Embryonic facial prominence (tissue), 1 donor: ENCODE results near the gene PEX1.
"Not testable (repeated sequence)": the region's sequence is repeated elsewhere in the genome, so short reads cannot be mapped to it uniquely, and the experiment has no call there.

Experiments used
- DNase-seq: peaks from one replicate; pipeline ENCODE4 v3.0.0-alpha.2; 2016; ENCODE audit errors: extremely low spot score

The PEX1 gene

DNA sequence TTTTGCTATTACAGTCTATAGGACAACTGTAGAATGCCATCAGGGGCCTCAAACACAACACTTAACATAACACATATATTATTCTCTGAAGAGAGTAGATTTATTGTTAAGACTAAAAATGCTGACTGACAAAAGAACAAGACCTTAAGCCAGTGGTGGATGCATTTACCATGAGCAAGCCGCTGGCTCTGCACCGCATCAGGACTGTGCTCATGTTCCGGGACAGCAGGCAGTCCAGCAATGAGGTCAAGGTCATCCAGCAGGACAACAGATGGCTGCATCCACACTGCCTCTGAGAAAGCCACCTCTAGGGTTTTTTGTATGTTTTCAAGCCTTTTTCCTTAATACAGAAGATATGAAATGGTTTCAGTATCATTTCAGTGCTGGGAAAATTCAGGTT, 23.8 kb downstream of the PEX1 start:
- no peak for DNase-seq

- DNase-seq, result no peak
Measured at GRCh38 chr7:92503767-92504166, 24.6 kb downstream of the PEX1 start.

- DNase-seq, result no peak
Measured at GRCh38 chr7:92498557-92498956, 29.8 kb downstream of the PEX1 start.

GRCh38 chr7:92496876-92497275, 31.4 kb downstream of the PEX1 start:
- DNase-seq, result no peak

DNA sequence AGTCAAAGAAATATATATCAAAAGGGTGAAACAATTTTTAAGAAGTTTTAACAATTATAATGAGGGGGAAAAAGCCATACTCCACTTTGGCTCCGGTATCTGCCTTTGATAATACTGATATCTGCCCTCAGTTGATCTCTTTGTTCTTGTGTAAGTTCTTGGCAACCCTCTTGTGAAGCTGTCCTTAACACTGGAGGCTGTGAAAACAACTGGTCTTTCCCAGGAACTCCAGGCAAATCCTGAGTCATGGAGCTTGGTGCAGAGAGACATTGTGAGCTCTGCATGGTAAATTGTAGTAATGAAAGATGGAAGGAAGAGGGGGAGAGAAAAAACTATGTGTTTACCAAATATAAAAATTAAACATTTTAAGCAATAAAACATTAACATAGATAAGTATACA, 38.7 kb downstream of the PEX1 start:
- no peak for DNase-seq

GRCh38 chr7:92487804-92488203, 40.5 kb downstream of the PEX1 start:
- DNase-seq, result no peak

GRCh38 chr7:92485974-92486373, 42.3 kb downstream of the PEX1 start:
- no peak for DNase-seq

DNA sequence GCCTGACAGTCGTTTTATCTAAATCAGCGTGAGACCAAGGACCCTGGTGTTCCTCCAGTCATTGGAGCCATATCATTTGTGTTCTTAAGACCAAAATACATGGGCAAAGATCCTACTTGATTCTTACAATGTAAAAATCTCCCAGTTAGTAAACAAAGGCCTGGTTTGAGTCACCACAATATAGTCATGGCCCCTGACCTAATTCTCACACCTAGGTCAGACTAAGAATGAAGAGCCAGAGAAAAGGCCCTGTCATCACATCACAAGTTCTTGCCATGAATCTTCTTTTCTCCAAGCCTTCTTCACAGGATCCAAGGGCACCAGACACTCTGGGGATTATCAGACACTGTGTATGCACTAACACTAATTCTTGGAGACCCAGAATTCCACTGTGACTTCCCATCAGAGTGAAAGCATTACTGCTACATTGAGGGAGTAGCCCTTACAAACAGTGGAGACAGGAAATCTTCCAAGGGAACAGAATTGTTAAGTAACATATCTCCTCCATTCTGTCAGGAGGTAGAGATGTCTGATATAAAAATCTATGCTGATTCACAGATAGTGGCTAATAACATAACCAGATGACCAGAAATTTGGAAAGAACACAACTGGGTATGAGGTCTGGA, 42.9 kb downstream of the PEX1 start:
- no peak for DNase-seq

GRCh38 chr7:92484226-92484625, 44.1 kb downstream of the PEX1 start:
- DNase-seq, result not testable (repeated sequence)

- not testable (repeated sequence) for DNase-seq
Measured at GRCh38 chr7:92483624-92484023, 44.7 kb downstream of the PEX1 start.

DNA sequence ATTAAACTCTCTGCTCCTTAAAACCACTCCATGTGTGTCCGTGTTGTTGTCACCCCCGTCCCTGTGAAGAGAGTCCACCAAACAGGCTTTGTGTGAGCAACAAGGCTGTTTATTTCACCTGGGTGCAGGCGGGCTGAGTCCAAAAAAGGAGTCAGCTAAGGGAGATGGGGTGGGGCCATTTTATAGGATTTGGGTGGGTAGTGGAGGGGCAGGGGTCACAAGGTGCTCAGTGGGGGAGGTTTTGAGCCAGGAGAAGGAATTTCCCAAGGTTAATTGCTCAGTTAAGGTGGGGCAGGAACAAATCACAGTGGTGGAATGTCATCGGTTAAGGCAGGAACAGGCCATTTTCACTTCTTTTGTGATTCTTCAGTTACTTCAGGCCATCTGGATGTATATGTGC, 49.2 kb downstream of the PEX1 start:
- not testable (repeated sequence) for DNase-seq

DNA sequence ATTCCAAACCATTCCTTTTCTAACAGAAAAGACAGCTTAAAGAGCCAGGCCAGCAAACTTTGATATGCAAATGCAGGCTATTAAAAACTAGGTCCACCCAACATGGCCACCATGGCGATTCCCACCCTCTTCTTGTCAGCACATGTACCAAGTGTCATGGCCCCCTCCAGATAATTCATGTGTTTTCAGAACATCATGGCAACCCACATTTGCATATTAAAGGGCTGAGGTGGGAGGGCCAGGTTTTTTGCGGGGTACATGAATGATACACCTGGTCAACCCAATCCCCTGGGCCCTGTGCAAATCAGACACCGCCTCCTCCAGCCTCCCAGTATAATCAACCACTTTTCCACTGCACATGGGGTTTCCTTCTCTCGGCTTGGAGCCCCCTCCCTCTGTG, 49.6 kb downstream of the PEX1 start:
- no peak for DNase-seq

DNA sequence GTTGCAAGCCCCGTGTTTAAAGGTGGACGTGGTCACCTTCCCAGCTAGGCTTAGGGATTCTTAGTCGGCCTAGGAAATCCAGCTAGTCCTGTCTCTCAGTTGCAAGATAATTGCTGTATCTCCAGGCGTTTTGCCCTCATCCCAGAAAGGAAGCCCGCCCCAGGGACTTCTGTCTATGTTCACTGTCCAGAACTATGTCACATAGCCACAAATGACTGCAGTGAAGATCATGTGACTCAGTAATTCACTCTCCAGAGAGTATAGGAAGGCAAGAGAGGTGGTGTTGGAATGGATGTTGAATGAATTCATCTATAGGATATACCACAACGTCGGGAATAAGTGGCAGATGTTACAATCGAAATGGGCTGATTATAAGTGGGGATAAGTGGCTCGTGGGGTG, 50.2 kb downstream of the PEX1 start:
- no peak for DNase-seq

- not testable (repeated sequence) for DNase-seq
Measured at GRCh38 chr7:92477681-92478080, 50.6 kb downstream of the PEX1 start, which contains the start of gene ERVW-1. ERVW-1 (minus strand) TSS chr7:92477946; CDS start chr7:92470381, 7,565 bp downstream.

DNA sequence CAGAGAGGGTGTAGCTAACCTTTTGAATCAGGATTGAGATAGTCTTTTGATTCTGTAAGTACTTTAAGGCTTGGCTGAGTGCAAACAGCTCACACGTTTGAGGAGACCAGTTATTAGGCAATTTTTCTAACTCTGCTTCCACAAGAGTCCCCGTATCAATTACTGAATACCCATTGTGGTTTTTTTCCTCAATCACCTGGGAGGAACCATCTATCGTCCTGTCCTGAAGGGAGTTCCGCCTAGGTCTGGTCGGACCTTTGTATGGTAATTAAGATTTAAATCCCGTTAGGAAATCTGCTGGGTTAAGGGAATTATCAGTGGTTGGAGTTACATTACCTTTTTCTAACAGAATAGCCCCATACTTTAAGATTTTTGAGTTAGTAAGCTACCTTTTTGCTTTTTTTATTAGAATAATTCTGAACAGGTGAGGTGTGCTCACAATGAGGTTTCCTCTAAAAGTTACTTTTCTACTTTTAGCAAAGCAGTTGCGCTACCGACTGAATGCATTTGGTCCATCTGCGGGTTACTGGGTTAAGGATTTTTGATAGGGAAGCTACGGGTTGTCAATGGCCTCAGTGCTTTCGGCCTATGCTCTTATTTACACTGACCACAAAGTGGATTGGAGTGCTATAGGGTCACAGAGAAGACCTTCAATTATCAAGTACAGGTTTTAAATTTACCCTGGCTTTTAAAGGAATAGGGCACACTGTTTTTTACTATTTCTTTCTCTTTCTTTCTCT, 52.3 kb downstream of the PEX1 start:
- DNase-seq, result not testable (repeated sequence)

DNA sequence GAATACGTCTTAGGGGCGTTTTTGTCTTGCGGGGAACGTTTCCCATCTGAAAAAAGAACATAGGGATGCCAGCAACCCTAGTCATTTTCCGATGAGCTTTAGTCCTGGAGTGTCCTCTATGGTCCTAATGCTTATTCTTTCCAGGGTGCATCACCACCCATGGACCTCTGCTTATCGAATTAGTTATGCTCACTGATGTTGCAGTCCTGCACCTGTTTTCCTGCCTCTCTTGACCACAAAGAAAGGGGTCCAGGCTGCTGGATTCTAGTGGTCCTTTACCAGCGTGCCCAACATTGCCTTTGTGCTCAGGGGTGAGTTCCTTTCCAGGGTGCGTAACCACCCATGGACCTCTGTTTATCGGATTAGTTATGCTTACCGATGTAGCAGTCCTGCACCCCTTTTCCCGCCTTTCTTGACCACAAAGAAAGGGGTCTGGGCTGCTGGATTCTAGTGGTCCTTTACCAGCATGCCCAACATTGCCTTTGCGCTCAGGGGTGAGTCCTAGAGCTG, 53.0 kb downstream of the PEX1 start:
- DNase-seq, result not testable (repeated sequence)

DNA sequence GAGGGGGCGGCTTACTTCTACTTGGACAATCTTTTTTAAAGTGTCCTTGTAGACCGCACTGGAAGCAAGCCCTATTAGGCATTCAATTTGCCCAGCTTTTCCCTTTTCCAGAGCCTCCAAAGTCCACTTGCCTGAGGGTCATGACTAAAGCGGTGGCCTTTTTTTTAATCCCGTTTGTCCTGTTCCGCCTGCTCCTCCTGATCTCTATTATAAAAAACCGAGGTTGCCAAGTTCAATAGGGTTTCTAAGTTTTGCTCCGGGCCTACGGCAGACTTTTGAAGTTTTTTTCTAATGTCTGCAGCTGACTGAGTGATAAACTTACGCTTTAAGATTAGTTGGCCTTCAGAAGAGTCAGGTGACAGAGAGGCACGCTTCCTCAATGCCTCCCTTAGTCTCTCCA, 54.3 kb downstream of the PEX1 start:
- not testable (repeated sequence) for DNase-seq

GRCh38 chr7:92468589-92468988, 59.7 kb downstream of the PEX1 start:
- not testable (repeated sequence) for DNase-seq

GRCh38 chr7:92466682-92467081, 61.6 kb downstream of the PEX1 start:
- no peak for DNase-seq

GRCh38 chr7:92464515-92464914, 63.8 kb downstream of the PEX1 start:
- DNase-seq, result no peak

GRCh38 chr7:92462560-92462959, 65.8 kb downstream of the PEX1 start:
- DNase-seq, result no peak

- no peak for DNase-seq
Measured at GRCh38 chr7:92461027-92462003, 67.0 kb downstream of the PEX1 start.
